GM12873 (cell line): ENCODE data around the gene PMIS2.

ENCODE experiments used
- TF ChIP-seq, protein P1 (sequence below): IDR thresholded peaks from 2 replicates; pipeline ENCODE4 v1.5.1; 2012; ENCODE audit warnings: low read depth, mild to moderate bottlenecking, moderate library complexity, low read length, control low read depth; ENCODE audit not compliant: insufficient read depth; ENCODE audit errors: missing control alignments

PMIS2 gene

DNA sequence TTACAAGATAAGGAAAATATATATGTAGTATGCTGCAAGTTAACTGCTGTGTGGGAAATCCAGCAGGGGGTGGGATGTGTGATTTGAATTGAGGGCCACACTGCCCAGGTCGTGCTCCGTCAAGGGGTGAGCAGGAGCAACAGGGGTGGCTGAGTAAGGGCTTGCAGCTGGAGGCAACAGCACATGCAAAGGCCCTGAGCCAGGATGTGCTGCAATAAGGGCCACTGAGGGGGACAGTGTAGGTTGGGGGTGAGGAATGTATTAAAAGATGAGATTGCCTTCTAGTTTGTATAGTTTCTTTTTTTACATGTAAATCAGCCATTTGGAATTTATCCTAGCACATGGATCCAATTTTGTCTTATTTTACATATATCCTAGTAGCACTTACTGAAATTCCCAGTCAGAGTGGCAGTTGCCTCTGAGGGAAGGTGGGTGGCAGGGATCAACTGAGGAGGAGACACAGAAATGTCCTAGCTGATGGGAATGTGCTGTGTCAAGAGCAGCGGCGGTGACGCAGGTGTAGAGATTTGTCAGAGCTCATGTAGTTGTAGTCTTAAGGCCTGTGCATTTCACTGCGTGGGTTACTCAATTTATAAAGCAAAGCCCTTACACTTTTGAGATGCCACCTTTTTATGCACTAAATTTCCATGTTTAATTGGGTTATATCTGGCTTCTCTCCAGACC lies 37.5 kb downstream of the PMIS2 start:
- TF ChIP-seq, protein P1, sequence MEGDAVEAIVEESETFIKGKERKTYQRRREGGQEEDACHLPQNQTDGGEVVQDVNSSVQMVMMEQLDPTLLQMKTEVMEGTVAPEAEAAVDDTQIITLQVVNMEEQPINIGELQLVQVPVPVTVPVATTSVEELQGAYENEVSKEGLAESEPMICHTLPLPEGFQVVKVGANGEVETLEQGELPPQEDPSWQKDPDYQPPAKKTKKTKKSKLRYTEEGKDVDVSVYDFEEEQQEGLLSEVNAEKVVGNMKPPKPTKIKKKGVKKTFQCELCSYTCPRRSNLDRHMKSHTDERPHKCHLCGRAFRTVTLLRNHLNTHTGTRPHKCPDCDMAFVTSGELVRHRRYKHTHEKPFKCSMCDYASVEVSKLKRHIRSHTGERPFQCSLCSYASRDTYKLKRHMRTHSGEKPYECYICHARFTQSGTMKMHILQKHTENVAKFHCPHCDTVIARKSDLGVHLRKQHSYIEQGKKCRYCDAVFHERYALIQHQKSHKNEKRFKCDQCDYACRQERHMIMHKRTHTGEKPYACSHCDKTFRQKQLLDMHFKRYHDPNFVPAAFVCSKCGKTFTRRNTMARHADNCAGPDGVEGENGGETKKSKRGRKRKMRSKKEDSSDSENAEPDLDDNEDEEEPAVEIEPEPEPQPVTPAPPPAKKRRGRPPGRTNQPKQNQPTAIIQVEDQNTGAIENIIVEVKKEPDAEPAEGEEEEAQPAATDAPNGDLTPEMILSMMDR, result no peak

- TF ChIP-seq, protein P1, result no peak
Measured at GRCh38 chr19:35628264-35628564, 42.2 kb downstream of the PMIS2 start.

GRCh38 chr19:35628565-35629331 lies 42.8 kb downstream of the PMIS2 start, which contains the start of gene RBM42:
TSS of gene RBM42 (plus strand) at chr19:35629036. CDS start at chr19:35629154, 118 bp downstream.
- TF ChIP-seq, protein P1, result no peak

GRCh38 chr19:35629332-35629633 lies 43.3 kb downstream of the PMIS2 start:
- TF ChIP-seq, protein P1, result no peak

- TF ChIP-seq, protein P1, result no peak
Measured at GRCh38 chr19:35633727-35634440, 47.9 kb downstream of the PMIS2 start.

DNA sequence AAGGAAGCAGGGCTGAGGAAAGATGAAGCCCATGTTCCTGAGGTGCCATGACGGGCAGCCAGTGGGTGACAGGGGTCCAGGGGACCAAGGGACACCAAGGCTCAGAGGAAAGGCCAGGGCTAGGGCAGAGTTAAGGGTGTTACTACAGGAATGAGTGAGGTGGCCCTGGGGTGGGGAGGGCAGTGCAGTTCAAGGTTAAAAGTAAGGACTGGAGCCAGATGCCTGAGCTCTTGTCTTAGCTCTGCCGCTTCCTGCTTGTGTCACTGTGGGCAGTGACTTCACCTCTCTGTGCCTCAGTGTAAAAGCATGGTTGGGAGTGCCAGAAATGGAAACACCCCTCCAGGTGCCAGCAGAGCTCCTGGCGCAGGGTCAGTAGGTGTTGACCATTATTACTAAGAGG lies 50.7 kb downstream of the PMIS2 start:
- TF ChIP-seq, protein P1, result no peak
